ENCODE results near the gene RBM27.
"Not testable (repeated sequence)": the region's sequence is repeated elsewhere in the genome, so short reads cannot be mapped to it uniquely, and the experiment has no call there.

Gene RBM27

DNA sequence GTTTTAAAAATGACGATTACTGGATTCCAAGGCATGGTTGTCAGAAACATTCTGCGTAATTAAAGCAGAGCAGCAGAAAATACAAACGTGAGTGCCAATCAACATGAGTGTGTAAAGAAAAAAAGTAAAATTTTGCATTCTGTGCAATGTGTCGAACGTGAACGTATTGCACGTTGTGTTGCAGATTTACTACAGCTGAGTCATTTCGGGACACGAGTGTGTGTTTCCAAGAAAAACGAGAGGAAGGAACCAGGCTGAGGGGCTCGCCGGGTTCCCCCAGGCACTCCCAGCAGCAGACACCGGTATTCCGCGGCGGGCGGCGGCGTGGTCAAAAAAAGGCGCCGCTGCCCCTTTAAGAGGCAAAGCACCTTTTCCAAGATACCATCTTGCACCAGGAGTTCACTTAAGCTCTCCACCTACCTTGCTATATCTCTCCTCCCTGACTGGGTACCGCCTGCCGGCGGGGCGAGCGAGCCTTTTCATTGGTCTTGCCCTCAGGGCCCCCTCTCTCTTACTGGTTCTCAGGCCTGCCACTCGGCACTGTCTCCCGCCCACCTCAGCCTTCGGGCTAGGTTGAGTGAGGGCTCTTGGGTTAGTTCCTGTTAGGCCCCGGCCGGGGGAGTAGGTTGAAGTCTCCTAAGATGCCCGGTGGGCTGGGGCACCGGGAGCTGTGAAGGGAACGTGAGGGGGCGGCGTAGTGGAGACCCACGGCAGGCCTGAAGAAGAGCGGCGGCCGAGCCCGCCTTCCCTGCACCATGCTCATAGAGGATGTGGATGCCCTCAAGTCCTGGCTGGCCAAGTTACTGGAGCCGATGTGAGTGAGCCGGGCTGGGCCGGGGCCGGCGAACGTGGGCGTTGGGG lies at the start of gene RBM27:
Gene RBM27 (plus strand): TSS at position 595 of the 861 bp plus-strand sequence. CDS start 161 bp downstream, at position 756.
- in situ Hi-C loops (cut with MboI; ENCODE audit: low sequenced_read_pairs) = no loop called here

DNA sequence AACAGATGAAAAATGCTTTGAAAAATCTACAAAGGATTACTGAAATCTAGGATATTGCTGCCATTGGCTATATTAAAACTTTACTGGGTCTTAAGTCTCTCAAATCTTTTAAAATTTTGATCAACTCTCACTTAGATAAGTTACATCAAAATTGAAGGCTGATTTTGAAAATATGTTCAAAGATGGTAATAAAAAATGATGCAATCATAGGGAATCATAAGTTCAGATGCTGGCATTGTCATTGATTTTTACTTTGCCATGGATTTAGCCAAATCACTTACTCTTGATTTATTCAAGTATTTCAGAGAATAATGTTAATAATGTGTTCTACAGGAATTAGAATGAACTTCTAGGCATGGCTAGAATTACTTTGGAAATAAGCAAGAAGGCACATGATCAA lies 45.1 kb upstream of the RBM27 start:
- in situ Hi-C loops (cut with MboI; ENCODE audit: low sequenced_read_pairs) = no loop called here

- in situ Hi-C loops (cut with MboI; ENCODE audit: low sequenced_read_pairs) = no loop called here
Observed at GRCh38 chr5:146164382-146164781, 39.0 kb upstream of the RBM27 start.

- in situ Hi-C loops (cut with MboI; ENCODE audit: low sequenced_read_pairs) = no loop called here
Observed at GRCh38 chr5:146165460-146165859, 37.9 kb upstream of the RBM27 start.

DNA sequence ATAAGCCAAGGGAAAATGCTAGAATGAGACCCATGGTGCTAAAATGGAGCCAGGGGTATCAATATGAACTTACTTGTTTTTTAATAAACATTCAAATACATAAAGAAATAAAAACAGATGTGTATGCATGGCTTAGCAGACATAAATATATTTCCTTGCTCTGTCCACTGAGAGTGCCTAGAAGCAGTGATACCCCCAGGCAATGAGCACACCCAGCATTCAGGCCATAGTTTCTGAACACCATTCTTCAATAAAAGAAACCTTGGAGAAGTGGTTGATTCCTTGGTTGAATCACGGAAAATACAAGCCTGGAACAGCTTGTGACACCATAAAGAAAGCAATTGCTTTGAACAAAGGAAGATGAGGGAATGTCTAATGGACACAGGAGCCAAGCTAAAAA lies 37.5 kb upstream of the RBM27 start:
- in situ Hi-C loops (cut with MboI; ENCODE audit: low sequenced_read_pairs) = no loop called here

DNA sequence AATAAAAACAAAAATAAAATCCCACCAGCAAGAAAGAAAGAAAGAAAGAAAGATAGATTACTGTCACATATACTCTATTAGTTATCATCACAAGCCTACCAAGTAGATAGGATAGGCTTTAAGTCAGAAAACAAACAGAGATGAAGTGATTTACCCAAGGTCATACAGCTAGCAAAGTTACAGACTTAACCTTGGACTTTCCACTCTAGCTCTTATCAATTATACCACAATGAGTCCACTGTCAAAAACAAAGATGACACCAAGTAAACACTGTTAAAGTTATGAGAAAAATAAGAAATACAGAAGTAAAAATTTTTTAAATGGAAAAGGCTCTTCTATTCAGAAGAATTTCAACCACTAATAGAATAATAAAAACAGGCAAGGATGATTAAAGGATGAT lies 34.3 kb upstream of the RBM27 start:
- in situ Hi-C loops (cut with MboI; ENCODE audit: low sequenced_read_pairs) = no loop called here

DNA sequence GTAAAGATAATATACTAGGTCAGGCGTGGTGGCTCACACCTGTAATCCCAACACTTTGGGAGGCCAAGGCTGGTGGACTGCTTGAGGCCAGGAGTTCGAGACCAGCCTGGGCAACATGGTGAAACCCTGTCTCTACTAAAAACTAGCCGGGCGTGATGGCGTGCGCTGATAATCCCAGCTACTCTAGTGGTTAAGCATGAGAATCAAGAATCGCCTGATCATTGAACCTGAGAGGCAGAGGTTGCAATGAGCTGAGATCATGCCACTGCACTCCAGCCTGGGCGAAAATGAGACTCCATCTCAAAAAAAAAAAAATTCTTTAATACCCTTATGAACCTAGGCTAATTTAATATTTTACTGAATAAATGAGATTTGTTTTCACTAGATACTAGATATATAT lies 30.4 kb upstream of the RBM27 start:
- in situ Hi-C loops (cut with MboI; ENCODE audit: low sequenced_read_pairs) = not testable (repeated sequence)

- in situ Hi-C loops (cut with MboI; ENCODE audit: low sequenced_read_pairs) = no loop called here
Observed at GRCh38 chr5:146173597-146173996, 29.8 kb upstream of the RBM27 start.

GRCh38 chr5:146176805-146177204 lies 26.6 kb upstream of the RBM27 start:
- in situ Hi-C loops (cut with MboI; ENCODE audit: low sequenced_read_pairs) = no loop called here

- in situ Hi-C loops (cut with MboI; ENCODE audit: low sequenced_read_pairs) = no loop called here
Observed at GRCh38 chr5:146179696-146180095, 23.7 kb upstream of the RBM27 start.

DNA sequence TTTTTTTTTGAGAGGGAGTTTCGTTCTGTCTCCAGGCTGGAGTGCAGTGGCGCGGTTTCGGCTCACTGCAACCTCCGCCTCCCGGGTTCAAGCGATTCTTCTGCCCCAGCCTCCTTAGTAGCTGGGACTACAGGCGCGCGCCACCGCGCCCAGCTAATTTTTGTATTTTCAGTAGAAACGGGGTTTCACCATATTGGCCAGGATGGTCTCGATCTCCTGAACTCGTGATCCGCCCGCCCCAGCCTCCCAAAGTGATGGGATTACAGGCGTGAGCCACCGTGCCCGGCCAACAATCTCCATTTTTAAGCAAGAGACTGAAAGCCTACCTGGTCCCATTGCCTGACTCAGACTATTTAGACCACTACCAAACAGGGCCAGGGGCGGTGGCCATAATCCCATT lies 20.0 kb upstream of the RBM27 start:
- in situ Hi-C loops (cut with MboI; ENCODE audit: low sequenced_read_pairs) = not testable (repeated sequence)

- in situ Hi-C loops (cut with MboI; ENCODE audit: low sequenced_read_pairs) = no loop called here
Observed at GRCh38 chr5:146185161-146185560, 18.2 kb upstream of the RBM27 start.

- in situ Hi-C loops (cut with MboI; ENCODE audit: low sequenced_read_pairs) = no loop called here
Observed at GRCh38 chr5:146188358-146188757, 15.0 kb upstream of the RBM27 start.

- in situ Hi-C loops (cut with MboI; ENCODE audit: low sequenced_read_pairs) = no loop called here
Observed at GRCh38 chr5:146192571-146193043, 10.8 kb upstream of the RBM27 start.

DNA sequence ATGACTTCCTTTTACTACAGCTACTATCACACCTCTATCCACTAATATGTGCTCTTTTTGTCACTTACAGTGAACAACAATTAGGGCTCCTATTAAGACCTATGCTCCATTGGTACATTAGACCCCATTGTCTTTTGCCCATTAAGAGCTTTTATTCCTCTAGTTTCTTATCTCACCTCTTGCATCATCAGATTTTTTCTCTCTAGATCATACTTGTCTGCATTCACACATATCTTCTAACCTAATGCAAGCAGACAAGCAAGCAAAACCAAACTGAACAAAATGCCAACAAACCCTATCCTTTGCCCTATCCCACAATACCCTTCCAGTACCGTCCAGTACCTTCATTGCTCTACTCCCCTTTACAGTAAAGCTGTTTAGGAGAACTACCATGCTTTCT lies 10.1 kb upstream of the RBM27 start:
- in situ Hi-C loops (cut with MboI; ENCODE audit: low sequenced_read_pairs) = no loop called here

- in situ Hi-C loops (cut with MboI; ENCODE audit: low sequenced_read_pairs) = not testable (repeated sequence)
Observed at GRCh38 chr5:146194997-146195396, 8.4 kb upstream of the RBM27 start.

DNA sequence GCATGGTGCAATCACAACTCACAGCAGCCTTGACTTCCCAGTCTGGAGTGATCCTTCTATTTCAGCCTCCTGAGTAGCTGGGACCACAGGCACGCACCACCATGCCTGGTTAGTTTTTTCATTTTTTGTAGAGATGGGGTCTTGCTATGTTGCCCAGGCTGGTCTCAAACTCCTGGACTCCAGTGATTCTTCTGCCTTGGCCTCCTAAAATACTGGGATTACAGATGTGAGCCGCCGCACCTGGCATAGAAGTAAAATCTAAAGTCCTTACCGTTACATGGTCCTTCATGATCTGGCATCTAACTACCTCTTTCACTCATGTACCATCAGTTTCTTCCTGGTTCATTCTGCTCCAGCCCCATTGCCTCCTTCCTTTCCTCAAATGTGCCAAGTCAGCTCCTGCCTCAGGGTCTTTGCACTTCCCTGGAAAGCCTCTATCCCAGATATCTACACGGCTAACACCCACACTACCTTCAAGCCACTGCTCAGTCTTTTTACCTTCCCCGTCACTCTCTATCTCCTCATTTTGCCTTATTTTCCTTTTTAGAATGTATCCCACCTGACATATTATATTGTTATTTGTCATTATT lies 6.9 kb upstream of the RBM27 start:
- in situ Hi-C loops (cut with MboI; ENCODE audit: low sequenced_read_pairs) = no loop called here

DNA sequence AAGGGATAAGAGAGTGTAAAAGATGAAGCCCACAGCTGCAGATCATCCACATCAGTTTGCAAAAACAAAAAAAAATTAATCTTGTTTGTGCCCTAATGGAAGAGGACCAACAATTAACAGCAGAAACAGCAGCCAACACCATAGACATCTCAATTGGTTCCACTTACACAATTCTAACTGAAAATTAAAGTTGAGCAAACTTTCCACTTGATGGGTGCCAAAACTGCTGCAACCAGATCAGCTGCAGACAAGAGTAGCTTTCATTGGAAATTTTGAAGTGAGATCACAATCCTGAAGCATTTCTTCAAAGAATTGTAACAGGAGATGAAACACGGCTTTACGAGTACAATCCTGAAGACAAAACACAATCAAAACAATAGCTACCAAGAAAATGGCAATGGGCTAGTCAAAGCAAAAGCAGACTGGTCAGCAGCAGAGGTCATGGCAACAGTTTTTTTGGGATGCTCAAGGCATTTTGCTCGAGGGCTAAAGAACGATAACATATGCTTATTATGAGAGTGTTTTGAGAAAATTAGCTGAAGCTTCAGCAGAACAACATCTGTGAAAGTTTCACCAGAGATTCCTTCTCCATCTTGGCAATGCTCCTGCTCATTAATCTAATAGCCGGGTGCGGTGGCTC lies 4.1 kb upstream of the RBM27 start:
- in situ Hi-C loops (cut with MboI; ENCODE audit: low sequenced_read_pairs) = no loop called here

GRCh38 chr5:146201795-146202194 lies 1.6 kb upstream of the RBM27 start:
- in situ Hi-C loops (cut with MboI; ENCODE audit: low sequenced_read_pairs) = not testable (repeated sequence)

GRCh38 chr5:146203872-146204192 lies 427 bp downstream of the RBM27 start:
- in situ Hi-C loops (cut with MboI; ENCODE audit: low sequenced_read_pairs) = no loop called here

GRCh38 chr5:146205499-146206202 lies 2.2 kb downstream of the RBM27 start:
- in situ Hi-C loops (cut with MboI; ENCODE audit: low sequenced_read_pairs) = no loop called here
